ENCODE data around the gene STRN3.

GRCh38 chr14:31000629-31001338 is 25.4 kb downstream of the STRN3 start:
- TF ChIP-seq CTCF (conservative IDR thresholded peaks at IDR 0.05; ENCODE audit: low read depth, low read length) = no peak
- TF ChIP-seq EZH2 (IDR thresholded peaks at IDR 0.05; ENCODE audit: borderline replicate concordance, low read depth, low read length, poor library complexity, severe bottlenecking) = no peak
